Endothelial cell (in vitro differentiated cells): ENCODE results near the gene CCDC178. TPM values are rescaled to one million over a fixed set of nuclear protein-coding genes. Genes with fewer than 3 reads are reported as not detected.

Experiments
- DNase-seq: peaks from one replicate; pipeline ENCODE4 v3.0.0; 2021; ENCODE audit warnings: low spot score
- H3K27ac Mint-ChIP-seq: one replicate; pipeline ENCODE4 v1.8.0; 2021; ENCODE audit warnings: mixed read lengths, inconsistent platforms; ENCODE audit not compliant: unreplicated experiment
- H3K27me3 Mint-ChIP-seq: one replicate; pipeline ENCODE4 v1.8.0; 2021; ENCODE audit warnings: mild to moderate bottlenecking, moderate library complexity, mixed read lengths, inconsistent platforms; ENCODE audit not compliant: unreplicated experiment
- H3K36me3 Mint-ChIP-seq: one replicate; pipeline ENCODE4 v1.8.0; 2021; ENCODE audit warnings: mild to moderate bottlenecking, low read depth, mixed read lengths, inconsistent platforms; ENCODE audit not compliant: unreplicated experiment
- H3K4me1 Mint-ChIP-seq: one replicate; pipeline ENCODE4 v1.8.0; 2021; ENCODE audit warnings: mild to moderate bottlenecking, mixed read lengths, inconsistent platforms; ENCODE audit not compliant: unreplicated experiment
- H3K4me3 Mint-ChIP-seq: one replicate; pipeline ENCODE4 v1.8.0; 2021; ENCODE audit warnings: mild to moderate bottlenecking, mixed read lengths, inconsistent platforms; ENCODE audit not compliant: unreplicated experiment
- H3K9me3 Mint-ChIP-seq: one replicate; pipeline ENCODE4 v1.8.0; 2021; ENCODE audit warnings: mixed read lengths, inconsistent platforms; ENCODE audit not compliant: unreplicated experiment
- CTCF ChIP-seq: fragments of 200-600 bp; sonication (generic); IDR thresholded peaks from one replicate; pipeline ENCODE4 v1.5.0; 2021; ENCODE audit warnings: antibody characterized with exemption; ENCODE audit not compliant: unreplicated experiment
- total RNA-seq: library from RNA; stranded (reverse); fragmentation: NEBNext Ultra II Directional; extraction: Animal tissue kit (Norgen Biotek cat#: 25700); gene quantifications from one replicate; pipeline ENCODE4 v1.2.1, GENCODE V29; 2021; ENCODE audit not compliant: unreplicated experiment

The CCDC178 gene
- total RNA-seq, 1 donor from 2014 or later = 5.3 TPM

GRCh38 chr18:33052886-33053285 lies 387.6 kb downstream of the CCDC178 start:
- H3K36me3 Mint-ChIP-seq = no peaks in the 10 kb centered on the region
- H3K9me3 Mint-ChIP-seq = no peaks in the 10 kb centered on the region
- no peaks in the 10 kb centered on the region for H3K4me1 Mint-ChIP-seq
- TF ChIP-seq CTCF = no peak
- no peak overlapping the region for H3K27ac Mint-ChIP-seq
- no peaks in the 10 kb centered on the region for H3K27me3 Mint-ChIP-seq
- H3K4me3 Mint-ChIP-seq = no peak overlapping the region
- no peak for DNase-seq

GRCh38 chr18:33051407-33051806 lies 389.1 kb downstream of the CCDC178 start:
- no peak for DNase-seq
- Mint-ChIP-seq H3K4me1 (no peaks in the 10 kb centered on the region), H3K27me3 (no peaks in the 10 kb centered on the region), H3K4me3 (no peak overlapping the region), H3K27ac (no peak overlapping the region), H3K9me3 (no peaks in the 10 kb centered on the region), H3K36me3 (no peaks in the 10 kb centered on the region)
- no peak for TF ChIP-seq CTCF

- no peak for DNase-seq
- no peaks in the 10 kb centered on the region for H3K36me3 Mint-ChIP-seq
- no peaks in the 10 kb centered on the region for H3K27me3 Mint-ChIP-seq
- TF ChIP-seq CTCF = no peak
- H3K9me3 Mint-ChIP-seq = no peaks in the 10 kb centered on the region
- no peak overlapping the region for H3K4me3 Mint-ChIP-seq
- H3K27ac Mint-ChIP-seq = no peak overlapping the region
- H3K4me1 Mint-ChIP-seq = no peaks in the 10 kb centered on the region
Observed at GRCh38 chr18:33040213-33040612, 400.3 kb downstream of the CCDC178 start.

DNA sequence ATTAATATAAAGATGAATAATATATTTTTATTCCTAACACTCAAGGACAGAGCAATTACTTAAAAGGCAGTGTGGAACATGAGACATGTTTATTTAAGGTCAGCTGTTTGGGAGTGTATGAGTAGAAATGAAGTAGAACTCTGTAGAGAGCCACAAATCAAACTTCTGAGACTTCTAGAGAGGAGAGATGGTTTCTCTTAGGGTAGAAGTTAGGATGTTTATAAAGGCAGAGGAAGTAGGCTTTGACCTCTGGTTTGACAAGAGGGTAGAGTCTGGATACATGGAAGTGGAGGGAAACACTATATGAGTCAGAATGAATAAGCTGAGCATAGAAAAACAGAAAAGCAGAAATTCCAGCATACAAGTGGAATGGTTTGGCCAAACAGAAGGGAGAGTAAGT lies 405.6 kb downstream of the CCDC178 start:
- Mint-ChIP-seq H3K4me1 (no peaks in the 10 kb centered on the region), H3K36me3 (no peaks in the 10 kb centered on the region), H3K27me3 (no peaks in the 10 kb centered on the region), H3K9me3 (no peaks in the 10 kb centered on the region), H3K4me3 (no peak overlapping the region), H3K27ac (no peak overlapping the region)
- no peak for DNase-seq
- no peak for TF ChIP-seq CTCF

GRCh38 chr18:33034212-33034611 lies 406.3 kb downstream of the CCDC178 start:
- Mint-ChIP-seq H3K9me3 (no peaks in the 10 kb centered on the region), H3K27ac (no peak overlapping the region), H3K36me3 (no peaks in the 10 kb centered on the region), H3K4me1 (no peaks in the 10 kb centered on the region), H3K4me3 (no peak overlapping the region), H3K27me3 (no peaks in the 10 kb centered on the region)
- TF ChIP-seq CTCF = no peak
- DNase-seq = no peak
